Liver (tissue), 9 donors: ENCODE data around the gene TOP3A. TPM values are rescaled to one million over a fixed set of nuclear protein-coding genes. Genes with fewer than 3 reads are reported as not detected.
A peak's percentile ranks its signal among the peaks of the same experiment; 100 is the strongest.

Experiments
- DNase-seq: peaks from one replicate; pipeline ENCODE4 v3.0.0-alpha.2; 2017; ENCODE audit warnings: low spot score
- H3K27ac ChIP-seq, 2 donors: one replicate each; pipeline ENCODE4 v1.7.0; 2013; ENCODE audit warnings: inconsistent platforms in 2 of 2, low read length in 2 of 2, control low read depth in 1 of 2, low read depth in 1 of 2, mild to moderate bottlenecking in 1 of 2
- H3K27me3 ChIP-seq, 4 donors: one replicate each; pipeline versions ENCODE4 v1.6.1 to v1.7.0; 2013; ENCODE audit warnings: low read length in 3 of 4, inconsistent platforms in 1 of 4, mild to moderate bottlenecking in 1 of 4, moderate library complexity in 1 of 4; ENCODE audit not compliant: control insufficient read depth in 4 of 4, insufficient read depth in 4 of 4
- H3K36me3 ChIP-seq, 4 donors: one replicate each; pipeline versions ENCODE4 v1.6.1 to v1.7.0; 2013; ENCODE audit warnings: low read length in 3 of 4, mild to moderate bottlenecking in 3 of 4, low read depth in 1 of 4, moderate library complexity in 1 of 4; ENCODE audit not compliant: control insufficient read depth in 4 of 4, insufficient read depth in 3 of 4
- H3K4me1 ChIP-seq, 4 donors: one replicate each; pipeline versions ENCODE4 v1.6.1 to v1.7.0; 2013; ENCODE audit warnings: low read length in 3 of 4, mild to moderate bottlenecking in 3 of 4, moderate library complexity in 1 of 4; ENCODE audit not compliant: control insufficient read depth in 4 of 4, insufficient read depth in 4 of 4
- H3K4me3 ChIP-seq, 3 donors: one replicate each; pipeline versions ENCODE4 v1.6.1 to v1.7.0; 2013; ENCODE audit warnings: low read length in 3 of 3, control low read depth in 1 of 3, low read depth in 1 of 3, mild to moderate bottlenecking in 1 of 3
- H3K9ac ChIP-seq, 2 donors: one replicate each; pipeline ENCODE4 v1.7.0; 2013; ENCODE audit warnings: low read length in 2 of 2, mild to moderate bottlenecking in 2 of 2, moderate library complexity in 2 of 2, control low read depth in 1 of 2, low read depth in 1 of 2
- H3K9me3 ChIP-seq, 4 donors: one replicate each; pipeline versions ENCODE4 v1.6.1 to v1.7.0; 2013; ENCODE audit warnings: low read length in 3 of 4; ENCODE audit not compliant: control insufficient read depth in 4 of 4
- ATF3 ChIP-seq: IDR thresholded peaks from 2 replicates; pipeline ENCODE4 v1.6.1; 2016; ENCODE audit warnings: antibody characterized with exemption
- CTCF ChIP-seq: fragments of 150-350 bp; IDR thresholded peaks from 2 replicates; pipeline ENCODE4 v1.5.1; 2017; ENCODE audit warnings: improper control_type of control experiment, low read depth, low read length; ENCODE audit not compliant: missing input control
- EGR1 ChIP-seq, 2 donors: IDR thresholded peaks; 2 replicates each; pipeline ENCODE4 v1.6.1; 2016 to 2018; ENCODE audit warnings: antibody characterized with exemption in 2 of 2, low read depth in 2 of 2
- FOXA1 ChIP-seq: IDR thresholded peaks from 2 replicates; pipeline ENCODE4 v1.6.1; 2016; ENCODE audit warnings: antibody characterized with exemption
- FOXA2 ChIP-seq: IDR thresholded peaks from 2 replicates; pipeline ENCODE4 v1.6.1; 2016; ENCODE audit warnings: antibody characterized with exemption
- GABPA ChIP-seq, 2 donors: IDR thresholded peaks in 1 of 2; conservative IDR thresholded peaks in 1 of 2; 2 replicates each; pipeline ENCODE4 v1.6.1; 2016; ENCODE audit warnings: antibody characterized with exemption in 2 of 2, mild to moderate bottlenecking in 1 of 2, moderate library complexity in 1 of 2
- HNF4A ChIP-seq, 2 donors: conservative IDR thresholded peaks; 2 replicates each; pipeline ENCODE4 v1.6.1; 2016; ENCODE audit warnings: antibody characterized with exemption in 2 of 2, mild to moderate bottlenecking in 2 of 2
- HNF4G ChIP-seq: IDR thresholded peaks from 2 replicates; pipeline ENCODE4 v1.6.1; 2016; ENCODE audit warnings: antibody characterized with exemption
- JUND ChIP-seq, 2 donors: IDR thresholded peaks; 2 replicates each; pipeline ENCODE4 v1.6.1; 2016; ENCODE audit warnings: antibody characterized with exemption in 2 of 2
- MAX ChIP-seq: IDR thresholded peaks from 2 replicates; pipeline ENCODE4 v1.6.1; 2016; ENCODE audit warnings: antibody characterized with exemption
- NR2F2 ChIP-seq: IDR thresholded peaks from 2 replicates; pipeline ENCODE4 v1.6.1; 2016; ENCODE audit warnings: antibody characterized with exemption
- RAD21 ChIP-seq, 2 donors: IDR thresholded peaks; 2 replicates each; pipeline ENCODE4 v1.6.1; 2016; ENCODE audit warnings: antibody characterized with exemption in 2 of 2, mild to moderate bottlenecking in 2 of 2
- REST ChIP-seq: IDR thresholded peaks from 2 replicates; pipeline ENCODE4 v1.6.1; 2016; ENCODE audit warnings: antibody characterized with exemption, mild to moderate bottlenecking
- RXRA ChIP-seq, 2 donors: IDR thresholded peaks; 2 replicates each; pipeline ENCODE4 v1.6.1; 2017 to 2018; ENCODE audit warnings: antibody characterized with exemption in 2 of 2, mild to moderate bottlenecking in 1 of 2
- SP1 ChIP-seq: IDR thresholded peaks from 2 replicates; pipeline ENCODE4 v1.6.1; 2018; ENCODE audit warnings: antibody characterized with exemption, mild to moderate bottlenecking
- TAF1 ChIP-seq: conservative IDR thresholded peaks from 2 replicates; pipeline ENCODE4 v1.6.1; 2016; ENCODE audit warnings: antibody characterized with exemption, mild to moderate bottlenecking
- YY1 ChIP-seq: IDR thresholded peaks from 2 replicates; pipeline ENCODE4 v1.6.1; 2016; ENCODE audit warnings: antibody characterized with exemption, mild to moderate bottlenecking
- ZBTB33 ChIP-seq: IDR thresholded peaks from 2 replicates; pipeline ENCODE4 v1.6.1; 2016; ENCODE audit warnings: antibody characterized with exemption
- WGBS: extraction: QIAGEN DNeasy Blood & Tissue Kit; methylation state at CpG from one replicate; pipeline ENCODE4 v1.1.7; 2013; 5-methylcytosine and 5-hydroxymethylcytosine counted together
- polyA plus RNA-seq, 2 donors: library from polyadenylated mRNA; stranded (reverse) in 1 of 2; unstranded in 1 of 2; fragments of 200-250 nt in 1 of 2; fragments of >200 nt in 1 of 2; fragmentation: Nextera tagmentation in 1 of 2; extraction: Ambion mirVana in 1 of 2; gene quantifications; one replicate each; pipeline versions ENCODE4 v1.2.1 to v1.2.3, GENCODE V29; 2013 to 2015
- total RNA-seq, 2 donors: library from RNA; depleted of rRNA; stranded (reverse); fragments of >200 nt; gene quantifications; one replicate each; pipeline ENCODE4 v1.2.3, GENCODE V29; 2014
- donor health status: healthy.
- donor health status: healthy.
- donor health status: healthy.
- donor health status: healthy.
- donor health status: healthy.

TOP3A gene
- total and polyA plus RNA-seq, 4 donors = 6.6 to 37.5 (median 14.3) TPM

GRCh38 chr17:18356624-18357023 is 41.8 kb upstream of the TOP3A start:
- Histone ChIP-seq H3K9ac (peak overlapping the region in 1 of 2 donors; percentile 25), H3K9me3 (no peaks in the 10 kb centered on the region), H3K27me3 (no peaks in the 10 kb centered on the region), H3K4me3 (no peak overlapping the region), H3K36me3 (peaks cover 11 to 23% (median 21%) of the 10 kb centered on the region in 4 donors), H3K4me1 (peaks cover 6 to 33% (median 23%) of the 10 kb centered on the region in 4 donors), H3K27ac (peak overlapping the region; percentile 88 to 95)
- peak; percentile 49 for DNase-seq
- TF ChIP-seq RXRA (IDR thresholded peaks at IDR 0.05) (peak; percentile 47 to 76), GABPA (IDR thresholded peaks at IDR 0.05 in 1 of 2, conservative IDR thresholded peaks at IDR 0.05 in 1 of 2) (no peak), FOXA1 (peak; percentile 79), FOXA2 (peak; percentile 91), YY1 (peak; percentile 69), CTCF (no peak), RAD21 (IDR thresholded peaks at IDR 0.05) (peak; percentile 27 to 41), ZBTB33 (peak; percentile 53), TAF1 (no peak), REST (no peak), JUND (IDR thresholded peaks at IDR 0.05) (peak in 1 of 2 donors; percentile 19), SP1 (peak; percentile 58), NR2F2 (no peak), MAX (peak; percentile 88), EGR1 (IDR thresholded peaks at IDR 0.05; ENCODE audit: low read depth in 2 of 2) (peak in 1 of 2 donors; percentile 15), ATF3 (no peak), HNF4A (conservative IDR thresholded peaks at IDR 0.05) (peak in 1 of 2 donors; percentile 67), HNF4G (no peak)
- 38% methylated on average over 10 of the region's 10 CpGs for WGBS
